ENCODE results near the gene ANKRD63. TPM values are rescaled to one million over a fixed set of nuclear protein-coding genes. Genes with fewer than 3 reads are reported as not detected.

The ANKRD63 gene
- total and polyA plus RNA-seq, 2 of the 13 experiments (the other 11 are each of a cell fraction or from before 2014, with no cell fraction given), result not detected

DNA sequence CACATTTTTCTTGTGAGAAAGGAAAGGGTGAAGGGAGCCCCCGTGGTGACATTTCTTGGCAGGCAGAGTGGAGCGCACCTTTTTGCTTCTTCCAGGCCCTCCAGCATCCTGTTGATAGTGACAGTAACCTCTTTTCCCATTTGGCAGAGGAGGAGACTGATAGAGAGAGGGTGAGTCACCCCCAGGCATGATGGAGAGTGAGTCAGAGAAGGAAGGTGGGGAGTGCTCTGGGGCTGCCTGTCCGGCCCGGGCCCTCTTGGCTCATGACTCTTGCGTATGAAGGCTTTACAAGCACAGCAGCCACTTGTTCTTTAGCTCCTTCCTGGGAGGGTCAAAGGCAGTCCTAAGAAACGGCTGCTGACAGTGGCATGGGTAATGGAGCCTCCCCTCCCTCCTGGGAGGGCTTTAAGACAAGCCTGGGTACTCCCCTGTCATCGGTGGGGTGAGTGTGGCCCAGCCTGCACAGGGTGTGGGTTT is 16.0 kb downstream of the ANKRD63 start:
- H3K36me3 ChIP-seq (replicated peaks in 1 of 2; ENCODE audit: control insufficient read depth in 1 of 2, insufficient read depth in 2 of 2, low read length in 2 of 2), result no peaks in the 10 kb centered on the region
- no peak overlapping the region for H2AFZ ChIP-seq (ENCODE audit: low read length)
- in situ Hi-C loops (cut with HindIII; ENCODE audit: extremely low pct_ligation_motif_present, low pct_unique_long_range_greater_than_20kb), result no loop called here
- H3K4me2 ChIP-seq (ENCODE audit: low read depth, low read length), result no peak overlapping the region
- H3K4me1 ChIP-seq (ENCODE audit: insufficient read depth, low read length), result peaks cover 8% of the 10 kb centered on the region
- FAIRE-seq (no peak), ATAC-seq (peak; percentile 44), DNase-seq (ENCODE audit: low spot score) (peak; percentile 21)
- ChIA-PET CTCF (ENCODE audit: low intra/inter-chr PET ratio, low total read pairs) (no interaction called here), POLR2A (no interaction called here)
- peak; percentile 81 for TF ChIP-seq FOSL2 (CRISPR knock-in tag; IDR thresholded peaks at IDR 0.05)
- no peak for TF ChIP-seq ZNF678 (CRISPR knock-in tag; IDR thresholded peaks at IDR 0.05)
- TF ChIP-seq, protein P1, sequence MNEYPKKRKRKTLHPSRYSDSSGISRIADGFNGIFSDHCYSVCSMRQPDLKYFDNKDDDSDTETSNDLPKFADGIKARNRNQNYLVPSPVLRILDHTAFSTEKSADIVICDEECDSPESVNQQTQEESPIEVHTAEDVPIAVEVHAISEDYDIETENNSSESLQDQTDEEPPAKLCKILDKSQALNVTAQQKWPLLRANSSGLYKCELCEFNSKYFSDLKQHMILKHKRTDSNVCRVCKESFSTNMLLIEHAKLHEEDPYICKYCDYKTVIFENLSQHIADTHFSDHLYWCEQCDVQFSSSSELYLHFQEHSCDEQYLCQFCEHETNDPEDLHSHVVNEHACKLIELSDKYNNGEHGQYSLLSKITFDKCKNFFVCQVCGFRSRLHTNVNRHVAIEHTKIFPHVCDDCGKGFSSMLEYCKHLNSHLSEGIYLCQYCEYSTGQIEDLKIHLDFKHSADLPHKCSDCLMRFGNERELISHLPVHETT (CRISPR knock-in tag; conservative IDR thresholded peaks at IDR 0.05), result no peak
- no peak for TF ChIP-seq ZNF761 (CRISPR knock-in tag; conservative IDR thresholded peaks at IDR 0.05)
- TF ChIP-seq, protein P2, sequence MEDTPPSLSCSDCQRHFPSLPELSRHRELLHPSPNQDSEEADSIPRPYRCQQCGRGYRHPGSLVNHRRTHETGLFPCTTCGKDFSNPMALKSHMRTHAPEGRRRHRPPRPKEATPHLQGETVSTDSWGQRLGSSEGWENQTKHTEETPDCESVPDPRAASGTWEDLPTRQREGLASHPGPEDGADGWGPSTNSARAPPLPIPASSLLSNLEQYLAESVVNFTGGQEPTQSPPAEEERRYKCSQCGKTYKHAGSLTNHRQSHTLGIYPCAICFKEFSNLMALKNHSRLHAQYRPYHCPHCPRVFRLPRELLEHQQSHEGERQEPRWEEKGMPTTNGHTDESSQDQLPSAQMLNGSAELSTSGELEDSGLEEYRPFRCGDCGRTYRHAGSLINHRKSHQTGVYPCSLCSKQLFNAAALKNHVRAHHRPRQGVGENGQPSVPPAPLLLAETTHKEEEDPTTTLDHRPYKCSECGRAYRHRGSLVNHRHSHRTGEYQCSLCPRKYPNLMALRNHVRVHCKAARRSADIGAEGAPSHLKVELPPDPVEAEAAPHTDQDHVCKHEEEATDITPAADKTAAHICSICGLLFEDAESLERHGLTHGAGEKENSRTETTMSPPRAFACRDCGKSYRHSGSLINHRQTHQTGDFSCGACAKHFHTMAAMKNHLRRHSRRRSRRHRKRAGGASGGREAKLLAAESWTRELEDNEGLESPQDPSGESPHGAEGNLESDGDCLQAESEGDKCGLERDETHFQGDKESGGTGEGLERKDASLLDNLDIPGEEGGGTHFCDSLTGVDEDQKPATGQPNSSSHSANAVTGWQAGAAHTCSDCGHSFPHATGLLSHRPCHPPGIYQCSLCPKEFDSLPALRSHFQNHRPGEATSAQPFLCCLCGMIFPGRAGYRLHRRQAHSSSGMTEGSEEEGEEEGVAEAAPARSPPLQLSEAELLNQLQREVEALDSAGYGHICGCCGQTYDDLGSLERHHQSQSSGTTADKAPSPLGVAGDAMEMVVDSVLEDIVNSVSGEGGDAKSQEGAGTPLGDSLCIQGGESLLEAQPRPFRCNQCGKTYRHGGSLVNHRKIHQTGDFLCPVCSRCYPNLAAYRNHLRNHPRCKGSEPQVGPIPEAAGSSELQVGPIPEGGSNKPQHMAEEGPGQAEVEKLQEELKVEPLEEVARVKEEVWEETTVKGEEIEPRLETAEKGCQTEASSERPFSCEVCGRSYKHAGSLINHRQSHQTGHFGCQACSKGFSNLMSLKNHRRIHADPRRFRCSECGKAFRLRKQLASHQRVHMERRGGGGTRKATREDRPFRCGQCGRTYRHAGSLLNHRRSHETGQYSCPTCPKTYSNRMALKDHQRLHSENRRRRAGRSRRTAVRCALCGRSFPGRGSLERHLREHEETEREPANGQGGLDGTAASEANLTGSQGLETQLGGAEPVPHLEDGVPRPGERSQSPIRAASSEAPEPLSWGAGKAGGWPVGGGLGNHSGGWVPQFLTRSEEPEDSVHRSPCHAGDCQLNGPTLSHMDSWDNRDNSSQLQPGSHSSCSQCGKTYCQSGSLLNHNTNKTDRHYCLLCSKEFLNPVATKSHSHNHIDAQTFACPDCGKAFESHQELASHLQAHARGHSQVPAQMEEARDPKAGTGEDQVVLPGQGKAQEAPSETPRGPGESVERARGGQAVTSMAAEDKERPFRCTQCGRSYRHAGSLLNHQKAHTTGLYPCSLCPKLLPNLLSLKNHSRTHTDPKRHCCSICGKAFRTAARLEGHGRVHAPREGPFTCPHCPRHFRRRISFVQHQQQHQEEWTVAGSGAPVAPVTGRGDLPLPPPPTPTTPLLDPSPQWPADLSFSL (CRISPR knock-in tag; IDR thresholded peaks at IDR 0.05), result no peak
- no peaks in the 10 kb centered on the region for H3K79me2 ChIP-seq (ENCODE audit: insufficient read depth, low read length)
- no peak overlapping the region for H3K9ac ChIP-seq (ENCODE audit: insufficient read depth, low read depth, low read length)
- no peaks in the 10 kb centered on the region for H4K20me1 ChIP-seq (ENCODE audit: insufficient read depth, low read length)
- no peaks in the 10 kb centered on the region for H3K9me3 ChIP-seq (ENCODE audit: low read length)
- H3K4me3 ChIP-seq (replicated peaks in 1 of 3; ENCODE audit: insufficient read depth in 1 of 3, low read depth in 2 of 3, low read length in 3 of 3), result no peak overlapping the region
- no peak overlapping the region for H3K27ac ChIP-seq (ENCODE audit: extremely low read length, insufficient read depth, low read length)
- intact Hi-C loops (cut with micrococcal nuclease; ENCODE audit: unreplicated experiment), result no loop called here
- WGBS (ENCODE audit: low lambda C conversion rate), result 20% methylated on average over 3 of the region's 7 CpGs
- no TSS peak for BruUV-seq (replicated peaks)
- peaks cover 6 to 53% of the 10 kb centered on the region in 2 experiments; a peak in 4 of 5 replicates for H3K27me3 ChIP-seq (ENCODE audit: control insufficient read depth in 1 of 2, insufficient read depth in 2 of 2, low read length in 2 of 2)
